H9 (cell line): ENCODE data around the gene PNMA6A. TPM values are rescaled to one million over a fixed set of nuclear protein-coding genes. Genes with fewer than 3 reads are reported as not detected.

ENCODE experiments used
- DNase-seq: peaks from one replicate; pipeline ENCODE4 v3.0.0-alpha.2; 2017
- H2AFZ ChIP-seq: one replicate; pipeline ENCODE4 v1.6.1; 2013; ENCODE audit warnings: mild to moderate bottlenecking, low read length, control low read depth, moderate library complexity
- H2AK5ac ChIP-seq: 2 replicates; pipeline ENCODE4 v1.6.1; 2013; ENCODE audit warnings: low read length, control low read depth, mixed read lengths; ENCODE audit not compliant: insufficient read length
- H2BK120ac ChIP-seq: one replicate; pipeline ENCODE4 v1.6.1; 2013; ENCODE audit warnings: low read depth, mild to moderate bottlenecking, low read length, control low read depth, inconsistent platforms; ENCODE audit not compliant: poor library complexity, severe bottlenecking
- H2BK12ac ChIP-seq: 2 replicates; pipeline ENCODE4 v1.6.1; 2013; ENCODE audit warnings: low read length, control low read depth, mixed read lengths, low read depth; ENCODE audit not compliant: insufficient read length
- H2BK15ac ChIP-seq: 2 replicates; pipeline ENCODE4 v1.6.1; 2013; ENCODE audit warnings: low read depth, low read length, control low read depth
- H2BK20ac ChIP-seq: one replicate; pipeline ENCODE4 v1.6.1; 2013; ENCODE audit warnings: low read depth, mild to moderate bottlenecking, low read length, control low read depth, inconsistent platforms; ENCODE audit not compliant: poor library complexity, severe bottlenecking
- H2BK5ac ChIP-seq: 2 replicates; pipeline ENCODE4 v1.6.1; 2013; ENCODE audit warnings: low read length, control low read depth, mixed read lengths; ENCODE audit not compliant: insufficient read length
- H3K14ac ChIP-seq: 2 replicates; pipeline ENCODE4 v1.6.1; 2013; ENCODE audit warnings: low read length, control low read depth; ENCODE audit not compliant: insufficient read depth
- H3K18ac ChIP-seq: 2 replicates; pipeline ENCODE4 v1.6.1; 2013; ENCODE audit warnings: low read depth, mild to moderate bottlenecking, mixed read lengths, low read length, control low read depth; ENCODE audit not compliant: insufficient read length
- H3K23ac ChIP-seq: 2 replicates; pipeline ENCODE4 v1.6.1; 2013; ENCODE audit warnings: low read length, control low read depth, mixed read lengths, low read depth; ENCODE audit not compliant: insufficient read length
- H3K23me2 ChIP-seq: 2 replicates; pipeline ENCODE4 v1.6.1; 2013; ENCODE audit warnings: low read depth, mild to moderate bottlenecking, mixed read lengths, low read length, control low read depth; ENCODE audit not compliant: insufficient read length, poor library complexity, severe bottlenecking
- H3K27ac ChIP-seq: 2 replicates; pipeline ENCODE4 v1.5.1; 2013; ENCODE audit warnings: low read length, control low read depth, mixed read lengths, low read depth; ENCODE audit not compliant: insufficient read length
- H3K27me3 ChIP-seq: 2 replicates; pipeline ENCODE4 v1.6.1; 2013; ENCODE audit warnings: low read length, control low read depth, inconsistent platforms; ENCODE audit not compliant: insufficient read depth
- H3K4ac ChIP-seq: 2 replicates; pipeline ENCODE4 v1.6.1; 2013; ENCODE audit warnings: low read depth, mild to moderate bottlenecking, control low read depth, inconsistent platforms, low read length, moderate library complexity
- H3K4me1 ChIP-seq: 2 replicates; pipeline ENCODE4 v1.6.1; 2013; ENCODE audit warnings: low read length, control low read depth, inconsistent platforms; ENCODE audit not compliant: insufficient read depth
- H3K4me2 ChIP-seq: 2 replicates; pipeline ENCODE4 v1.6.1; 2013; ENCODE audit warnings: low read length, control low read depth, mixed read lengths; ENCODE audit not compliant: insufficient read length, insufficient read depth
- H3K56ac ChIP-seq: 2 replicates; pipeline ENCODE4 v1.6.1; 2013; ENCODE audit warnings: low read depth, mild to moderate bottlenecking, mixed read lengths, low read length, control low read depth; ENCODE audit not compliant: insufficient read length
- H3K79me1 ChIP-seq: 2 replicates; pipeline ENCODE4 v1.6.1; 2013; ENCODE audit warnings: low read depth, mild to moderate bottlenecking, moderate library complexity, low read length, control low read depth, inconsistent platforms; ENCODE audit not compliant: insufficient read depth, poor library complexity, severe bottlenecking
- H3K79me2 ChIP-seq: 2 replicates; pipeline ENCODE4 v1.6.1; 2013; ENCODE audit warnings: low read length, control low read depth, inconsistent platforms; ENCODE audit not compliant: insufficient read depth
- H3K9ac ChIP-seq: 2 replicates; pipeline ENCODE4 v1.6.1; 2013; ENCODE audit warnings: low read length, control low read depth, mixed read lengths; ENCODE audit not compliant: insufficient read length; ENCODE audit errors: extremely low read depth
- H3K9me3 ChIP-seq: one replicate; pipeline ENCODE4 v1.6.1; 2013; ENCODE audit warnings: low read depth, low read length, inconsistent platforms; ENCODE audit not compliant: control insufficient read depth
- H3T11ph ChIP-seq: one replicate; pipeline ENCODE4 v1.6.1; 2013; ENCODE audit warnings: mild to moderate bottlenecking, low read length, control low read depth, inconsistent platforms
- H4K20me1 ChIP-seq: one replicate; pipeline ENCODE4 v1.6.1; 2013; ENCODE audit not compliant: control insufficient read depth, insufficient read length, insufficient read depth
- H4K5ac ChIP-seq: 2 replicates; pipeline ENCODE4 v1.6.1; 2013; ENCODE audit warnings: low read depth, mild to moderate bottlenecking, mixed read lengths, low read length, control low read depth; ENCODE audit not compliant: insufficient read length
- H4K8ac ChIP-seq: replicated peaks from 2 replicates; pipeline ENCODE4 v1.6.1; 2013; ENCODE audit warnings: low read length, control low read depth, mixed read lengths, low read depth; ENCODE audit not compliant: insufficient read length
- H4K91ac ChIP-seq: 2 replicates; pipeline ENCODE4 v1.6.1; 2013; ENCODE audit warnings: low read depth, mild to moderate bottlenecking, moderate library complexity, mixed read lengths, low read length, control low read depth; ENCODE audit not compliant: insufficient read length
- H3K27ac Mint-ChIP-seq, 3 experiments: 2 replicates in 2 of 3; 3 replicates in 1 of 3; pipeline ENCODE4 v1.8.0; 2020 to 2021; ENCODE audit warnings: mixed read lengths in 3 of 3, mild to moderate bottlenecking in 1 of 3, moderate library complexity in 1 of 3
- H3K27me3 Mint-ChIP-seq: 2 replicates; pipeline ENCODE4 v1.8.0; 2021; ENCODE audit warnings: low read depth, mild to moderate bottlenecking, moderate library complexity, mixed read lengths
- H3K36me3 Mint-ChIP-seq, 3 experiments: 2 replicates in 2 of 3; 3 replicates in 1 of 3; pipeline ENCODE4 v1.8.0; 2020 to 2021; ENCODE audit warnings: low read depth in 3 of 3, mixed read lengths in 3 of 3; ENCODE audit not compliant: insufficient read depth in 1 of 3
- H3K4me1 Mint-ChIP-seq, 2 experiments: 2 replicates each; pipeline ENCODE4 v1.8.0; 2020; ENCODE audit warnings: mixed read lengths in 2 of 2
- H3K4me3 Mint-ChIP-seq, 2 experiments: 2 replicates in 1 of 2; 3 replicates in 1 of 2; pipeline ENCODE4 v1.8.0; 2020 to 2021; ENCODE audit warnings: mild to moderate bottlenecking in 2 of 2, mixed read lengths in 2 of 2, moderate library complexity in 1 of 2
- H3K9me3 Mint-ChIP-seq, 2 experiments: 2 replicates in 1 of 2; 3 replicates in 1 of 2; pipeline ENCODE4 v1.8.0; 2020; ENCODE audit warnings: mild to moderate bottlenecking in 2 of 2, mixed read lengths in 2 of 2, moderate library complexity in 1 of 2
- WGBS: extraction: QIAGEN DNeasy Blood & Tissue Kit; methylation state at CpG from one replicate; pipeline ENCODE4 v1.1.7; 2013; ENCODE audit warnings: missing lambda C conversion rate, low lambda C conversion rate, mixed read lengths; ENCODE audit not compliant: insufficient read length; ENCODE audit errors: extremely low coverage; 5-methylcytosine and 5-hydroxymethylcytosine counted together
- total RNA-seq: library from RNA; stranded (reverse); gene quantifications from 2 replicates; pipeline ENCODE4 v1.2.1, GENCODE V29; 2021
- TF ChIP-seq, protein P1 (sequence below): fragments of 200-600 bp; sonication (generic); conservative IDR thresholded peaks from 3 replicates; pipeline ENCODE4 v1.8.0; 2021; ENCODE audit warnings: antibody characterized with exemption, mild to moderate bottlenecking

The PNMA6A gene
- total RNA-seq, 1 experiment from 2014 or later = 7.7 TPM

GRCh38 chrX:153064061-153064460 lies 8.2 kb upstream of the PNMA6A start:
- Mint-ChIP-seq H3K4me1 (peaks cover 6 to 9% of the 10 kb centered on the region in 2 experiments; a peak in 3 of 4 replicates), H3K36me3 (peaks cover 0 to 3% (median 0%) of the 10 kb centered on the region in 3 experiments; a peak in 2 of 7 replicates), H3K9me3 (peaks cover 32 to 35% of the 10 kb centered on the region in 2 experiments), H3K4me3 (no peak overlapping the region), H3K27ac (no peak overlapping the region), H3K27me3 (peaks cover 6% of the 10 kb centered on the region)
- H2BK5ac ChIP-seq = no peak overlapping the region
- H3K23me2 ChIP-seq = no peaks in the 10 kb centered on the region
- H3K4ac ChIP-seq = no peak overlapping the region
- H3K4me2 ChIP-seq = no peak overlapping the region
- no peak overlapping the region for H3T11ph ChIP-seq
- H3K9ac ChIP-seq = no peak overlapping the region
- no peak overlapping the region for H3K23ac ChIP-seq
- H3K14ac ChIP-seq = no peak overlapping the region
- H3K79me1 ChIP-seq = no peaks in the 10 kb centered on the region
- H2BK12ac ChIP-seq = no peak overlapping the region
- peaks cover 41% of the 10 kb centered on the region for H3K9me3 ChIP-seq
- H4K8ac ChIP-seq = no peak overlapping the region
- no peak overlapping the region for H4K91ac ChIP-seq
- H3K4me1 ChIP-seq = no peaks in the 10 kb centered on the region
- no peaks in the 10 kb centered on the region for H3K79me2 ChIP-seq
- no peak overlapping the region for H2BK120ac ChIP-seq
- no peak overlapping the region for H2BK20ac ChIP-seq
- H3K27me3 ChIP-seq = no peaks in the 10 kb centered on the region
- no peak overlapping the region for H3K27ac ChIP-seq
- DNase-seq = no peak
- no peak overlapping the region for H3K56ac ChIP-seq
- TF ChIP-seq, protein P1, sequence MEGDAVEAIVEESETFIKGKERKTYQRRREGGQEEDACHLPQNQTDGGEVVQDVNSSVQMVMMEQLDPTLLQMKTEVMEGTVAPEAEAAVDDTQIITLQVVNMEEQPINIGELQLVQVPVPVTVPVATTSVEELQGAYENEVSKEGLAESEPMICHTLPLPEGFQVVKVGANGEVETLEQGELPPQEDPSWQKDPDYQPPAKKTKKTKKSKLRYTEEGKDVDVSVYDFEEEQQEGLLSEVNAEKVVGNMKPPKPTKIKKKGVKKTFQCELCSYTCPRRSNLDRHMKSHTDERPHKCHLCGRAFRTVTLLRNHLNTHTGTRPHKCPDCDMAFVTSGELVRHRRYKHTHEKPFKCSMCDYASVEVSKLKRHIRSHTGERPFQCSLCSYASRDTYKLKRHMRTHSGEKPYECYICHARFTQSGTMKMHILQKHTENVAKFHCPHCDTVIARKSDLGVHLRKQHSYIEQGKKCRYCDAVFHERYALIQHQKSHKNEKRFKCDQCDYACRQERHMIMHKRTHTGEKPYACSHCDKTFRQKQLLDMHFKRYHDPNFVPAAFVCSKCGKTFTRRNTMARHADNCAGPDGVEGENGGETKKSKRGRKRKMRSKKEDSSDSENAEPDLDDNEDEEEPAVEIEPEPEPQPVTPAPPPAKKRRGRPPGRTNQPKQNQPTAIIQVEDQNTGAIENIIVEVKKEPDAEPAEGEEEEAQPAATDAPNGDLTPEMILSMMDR = no peak
- H4K20me1 ChIP-seq = no peaks in the 10 kb centered on the region
- H2BK15ac ChIP-seq = no peak overlapping the region
- no CpG with 5 or more reads among the region's 2 CpGs for WGBS
- no peak overlapping the region for H3K18ac ChIP-seq
- no peak overlapping the region for H2AK5ac ChIP-seq
- H2AFZ ChIP-seq = no peak overlapping the region
- no peak overlapping the region for H4K5ac ChIP-seq
